HS-5 (cell line): ENCODE data around the gene HSD17B12.

Experiments used
- DNase-seq: peaks from one replicate; pipeline ENCODE4 v3.0.0-alpha.2; 2012; ENCODE audit warnings: low read depth

Gene HSD17B12

DNA sequence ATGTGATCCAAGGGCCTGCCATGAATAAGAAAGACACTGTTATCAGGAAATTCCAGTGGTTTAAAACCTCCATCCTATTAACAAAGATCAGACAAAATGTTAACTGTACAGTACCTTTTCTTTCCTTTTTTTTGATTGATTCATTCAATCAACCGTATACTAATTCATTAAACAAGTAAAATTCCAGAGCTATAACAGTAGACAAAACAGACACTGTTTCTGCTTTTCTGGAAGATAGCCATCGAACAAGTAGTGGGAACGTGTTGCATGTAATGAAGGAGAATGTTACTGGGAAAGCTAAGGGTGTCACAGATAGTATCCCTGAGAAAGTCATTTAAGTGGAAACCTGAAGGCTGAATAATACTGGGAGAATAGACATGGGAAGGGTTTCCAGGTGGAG lies 126.4 kb downstream of the HSD17B12 start:
- DNase-seq: no peak

- no peak for DNase-seq
Observed at GRCh38 chr11:43810929-43811596, 130.5 kb downstream of the HSD17B12 start.

GRCh38 chr11:43812471-43812870 lies 131.9 kb downstream of the HSD17B12 start:
- no peak for DNase-seq

- no peak for DNase-seq
Observed at GRCh38 chr11:43818220-43818619, 137.7 kb downstream of the HSD17B12 start.

DNA sequence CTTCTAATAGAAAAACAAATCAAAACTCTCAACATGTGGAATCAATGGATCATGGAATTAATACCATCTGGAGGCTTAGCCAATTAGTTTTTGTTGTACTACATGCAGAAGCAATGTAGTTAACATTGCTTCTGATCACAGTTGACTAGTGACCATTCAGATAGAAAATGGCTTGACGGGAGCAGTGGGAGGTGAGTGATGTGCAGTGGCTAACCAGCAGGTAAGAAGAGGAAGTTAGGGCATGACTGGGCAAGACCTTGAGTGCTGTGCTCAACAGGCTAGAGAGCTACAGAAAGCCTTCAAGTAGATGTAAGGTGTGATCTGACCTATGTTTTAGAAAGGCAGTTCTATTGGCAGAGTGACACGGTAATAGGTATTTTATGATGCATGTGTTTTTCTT lies 139.4 kb downstream of the HSD17B12 start:
- no peak for DNase-seq

DNA sequence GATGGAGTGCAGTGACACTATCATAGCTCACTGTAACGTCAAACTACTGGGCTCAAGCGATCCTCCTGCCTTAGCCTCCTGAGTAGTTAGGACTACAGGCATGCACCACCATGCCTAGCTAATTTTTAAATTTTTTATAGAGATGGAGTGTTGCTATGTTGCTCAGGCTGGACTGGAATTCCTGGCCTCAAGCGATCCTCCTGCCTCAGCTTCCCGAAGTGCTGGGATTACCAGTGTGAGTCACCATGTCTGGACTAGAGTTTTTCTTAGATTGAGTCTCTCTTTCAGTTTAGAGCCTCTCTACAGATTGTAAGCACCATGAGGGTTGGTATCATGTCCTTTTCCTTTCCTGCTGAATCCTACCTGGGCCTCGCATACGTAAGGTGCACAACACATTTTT lies 142.8 kb downstream of the HSD17B12 start:
- DNase-seq: no peak

- no peak for DNase-seq
Observed at GRCh38 chr11:43823851-43824250, 143.3 kb downstream of the HSD17B12 start.

GRCh38 chr11:43825217-43825816 lies 144.8 kb downstream of the HSD17B12 start:
- no peak for DNase-seq

- DNase-seq: peak; percentile 99
Observed at GRCh38 chr11:43830928-43831440, 150.4 kb downstream of the HSD17B12 start.

GRCh38 chr11:43832536-43832935 lies 152.0 kb downstream of the HSD17B12 start:
- DNase-seq: no peak

DNA sequence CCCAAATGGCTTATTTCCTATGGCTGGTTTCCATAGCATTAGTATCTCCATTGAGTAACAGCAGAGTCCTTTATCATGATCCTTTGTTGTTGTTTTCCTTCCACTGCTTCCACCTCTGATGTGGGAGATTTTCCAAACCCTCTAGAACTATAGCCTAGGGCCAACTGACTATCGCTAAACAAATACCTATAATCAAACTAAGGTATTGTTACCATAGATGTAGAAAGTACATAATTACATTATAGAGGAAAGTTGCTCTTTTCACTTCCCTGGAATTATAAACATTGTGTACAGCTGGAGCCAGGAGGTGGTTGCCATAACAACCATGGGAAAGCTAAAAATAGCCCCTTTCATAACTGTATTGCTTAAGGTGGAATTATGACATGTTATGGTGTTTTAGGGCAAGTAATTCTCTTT lies 153.1 kb downstream of the HSD17B12 start:
- no peak for DNase-seq

DNA sequence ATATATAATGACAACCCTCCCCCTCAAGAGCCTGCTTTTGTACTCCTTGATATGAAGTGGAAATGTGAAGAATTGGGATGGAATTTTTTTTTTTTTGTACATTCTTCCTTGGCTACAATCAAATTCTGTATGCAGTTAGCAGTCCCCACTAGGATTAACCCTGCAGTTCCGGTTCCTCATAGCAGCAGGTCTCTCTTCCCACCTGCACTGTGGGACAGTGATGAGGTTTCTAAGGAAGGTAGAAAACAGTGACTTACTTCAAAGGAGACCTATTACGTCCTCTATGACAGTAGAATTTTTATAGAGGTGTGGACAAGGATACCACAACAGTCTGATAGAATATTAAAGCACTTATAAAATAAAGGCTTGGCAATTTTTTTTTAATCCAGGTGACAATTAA lies 153.7 kb downstream of the HSD17B12 start:
- DNase-seq: no peak

GRCh38 chr11:43835104-43835503 lies 154.6 kb downstream of the HSD17B12 start:
- DNase-seq: no peak

DNA sequence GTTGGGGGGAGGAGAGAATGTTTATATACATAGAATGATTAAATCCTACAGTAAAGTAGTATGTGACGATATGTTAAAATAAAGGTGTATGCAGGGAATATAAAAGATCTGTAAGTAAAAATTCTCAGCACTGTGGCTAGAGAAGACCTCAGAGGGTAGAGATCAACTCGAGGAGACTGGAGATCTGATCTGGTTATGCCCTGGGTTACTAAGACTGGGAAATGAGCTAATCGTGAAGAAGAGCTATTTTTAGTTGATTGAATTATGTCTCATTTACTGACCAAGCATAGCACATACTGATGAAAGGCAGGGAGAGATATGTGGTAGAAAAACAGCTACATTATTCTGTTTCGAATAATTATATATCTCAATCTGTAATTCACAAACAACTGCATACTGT lies 157.3 kb downstream of the HSD17B12 start:
- no peak for DNase-seq

- no peak for DNase-seq
Observed at GRCh38 chr11:43842021-43842420, 161.5 kb downstream of the HSD17B12 start.

DNA sequence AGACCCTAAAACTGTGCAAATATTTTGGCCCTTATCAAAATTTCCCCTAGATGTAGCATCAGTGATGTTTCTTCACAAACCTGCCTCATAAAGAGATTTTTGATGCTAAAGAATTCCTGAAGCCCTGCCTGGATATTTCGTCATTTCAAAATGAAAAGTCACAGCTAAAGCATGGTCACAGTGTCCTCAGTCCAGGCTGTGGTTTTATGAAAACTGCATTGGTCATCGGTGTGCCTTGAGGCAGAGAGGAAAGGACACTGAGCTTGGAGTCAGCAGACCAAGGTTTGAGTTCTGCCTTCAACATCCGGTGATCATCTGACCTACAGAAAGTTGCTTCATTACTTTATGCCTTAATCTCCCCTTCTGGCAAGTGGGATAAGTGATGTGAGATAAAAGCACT lies 165.3 kb downstream of the HSD17B12 start:
- no peak for DNase-seq

GRCh38 chr11:43852057-43852636 lies 171.6 kb downstream of the HSD17B12 start:
- peak; percentile 54 for DNase-seq

DNA sequence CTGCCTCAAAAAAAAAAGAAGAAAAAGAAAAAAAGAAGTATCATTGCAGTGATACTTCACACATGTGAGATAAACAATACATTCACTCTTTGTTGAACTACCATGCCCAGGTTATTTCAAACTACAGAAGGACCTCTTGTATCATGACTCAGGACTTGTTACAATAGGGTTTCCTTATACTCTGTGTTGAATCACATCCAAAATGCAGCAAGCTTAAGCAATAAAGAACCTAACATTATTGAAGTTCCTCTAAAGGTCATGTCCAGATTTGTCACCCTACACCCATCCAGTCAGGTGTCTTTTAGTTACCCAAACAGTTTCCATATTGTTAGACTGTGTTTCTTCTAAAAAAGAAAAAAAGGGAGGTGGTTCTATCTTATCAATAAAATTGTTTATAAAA lies 173.2 kb downstream of the HSD17B12 start:
- DNase-seq: no peak

- DNase-seq: no peak
Observed at GRCh38 chr11:43856993-43857392, 176.5 kb downstream of the HSD17B12 start.

- no peak for DNase-seq
Observed at GRCh38 chr11:43861141-43861540, 180.6 kb downstream of the HSD17B12 start.

GRCh38 chr11:43866520-43866919 lies 186.0 kb downstream of the HSD17B12 start:
- no peak for DNase-seq

DNA sequence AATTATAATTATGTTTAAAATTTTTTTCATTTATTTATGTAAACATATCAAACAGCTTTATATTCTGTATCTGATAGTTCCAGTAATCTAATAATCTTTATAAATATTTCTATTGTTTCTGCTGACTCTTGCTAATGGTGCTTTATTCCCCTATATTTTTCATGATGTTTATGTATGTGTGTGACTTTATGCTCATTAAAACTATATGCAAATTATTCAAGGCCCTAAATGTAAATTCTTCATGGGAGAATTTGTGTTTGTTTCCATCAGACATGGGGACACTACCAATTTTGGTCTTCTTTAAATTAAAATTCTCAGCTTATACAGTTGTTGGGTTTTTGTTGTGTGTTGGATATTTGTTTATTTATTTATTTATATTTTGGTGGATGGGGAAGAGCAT lies 186.4 kb downstream of the HSD17B12 start:
- no peak for DNase-seq

- DNase-seq: peak; percentile 49
Observed at GRCh38 chr11:43868852-43869567, 188.5 kb downstream of the HSD17B12 start.
